ENCODE data around the gene TMEM98. TPM values are rescaled to one million over a fixed set of nuclear protein-coding genes. Genes with fewer than 3 reads are reported as not detected.

The TMEM98 gene
- total RNA-seq, 3 donors from 2014 or later = 56.4 to 175 (median 85.9) TPM

DNA sequence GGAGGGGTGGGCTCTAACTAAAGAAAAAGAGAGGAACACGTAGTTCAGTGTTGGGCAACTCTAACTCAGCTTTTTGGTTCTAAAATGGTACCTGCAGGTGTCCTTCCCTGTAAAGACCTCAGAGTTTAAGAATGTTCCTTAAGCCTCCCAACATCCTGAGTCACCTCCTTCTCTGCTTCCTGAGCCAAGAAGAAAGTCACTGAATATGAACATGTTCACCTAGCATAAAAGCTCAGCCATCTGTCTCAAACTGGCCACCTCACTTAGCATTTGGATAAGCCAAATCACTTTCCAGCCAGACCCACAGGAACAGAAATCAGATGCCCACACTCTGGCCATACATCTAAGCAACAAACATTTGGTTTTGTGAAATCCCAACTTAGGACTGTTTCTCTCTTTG lies 3.7 kb downstream of the TMEM98 start:
- Histone ChIP-seq H3K4me3 (no peak overlapping the region), H3K4me1 (ENCODE audit: low read depth) (peaks cover 7% of the 10 kb centered on the region), H3K36me3 (ENCODE audit: low read depth) (no peaks in the 10 kb centered on the region), H3K9me3 (no peaks in the 10 kb centered on the region)
- DNase-seq (no peak), ATAC-seq (no peak)
- intact Hi-C loops (cut with DNase I, micrococcal nuclease) = no loop called here
- TF ChIP-seq, protein P1, sequence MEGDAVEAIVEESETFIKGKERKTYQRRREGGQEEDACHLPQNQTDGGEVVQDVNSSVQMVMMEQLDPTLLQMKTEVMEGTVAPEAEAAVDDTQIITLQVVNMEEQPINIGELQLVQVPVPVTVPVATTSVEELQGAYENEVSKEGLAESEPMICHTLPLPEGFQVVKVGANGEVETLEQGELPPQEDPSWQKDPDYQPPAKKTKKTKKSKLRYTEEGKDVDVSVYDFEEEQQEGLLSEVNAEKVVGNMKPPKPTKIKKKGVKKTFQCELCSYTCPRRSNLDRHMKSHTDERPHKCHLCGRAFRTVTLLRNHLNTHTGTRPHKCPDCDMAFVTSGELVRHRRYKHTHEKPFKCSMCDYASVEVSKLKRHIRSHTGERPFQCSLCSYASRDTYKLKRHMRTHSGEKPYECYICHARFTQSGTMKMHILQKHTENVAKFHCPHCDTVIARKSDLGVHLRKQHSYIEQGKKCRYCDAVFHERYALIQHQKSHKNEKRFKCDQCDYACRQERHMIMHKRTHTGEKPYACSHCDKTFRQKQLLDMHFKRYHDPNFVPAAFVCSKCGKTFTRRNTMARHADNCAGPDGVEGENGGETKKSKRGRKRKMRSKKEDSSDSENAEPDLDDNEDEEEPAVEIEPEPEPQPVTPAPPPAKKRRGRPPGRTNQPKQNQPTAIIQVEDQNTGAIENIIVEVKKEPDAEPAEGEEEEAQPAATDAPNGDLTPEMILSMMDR (IDR thresholded peaks at IDR 0.05) = no peak

DNA sequence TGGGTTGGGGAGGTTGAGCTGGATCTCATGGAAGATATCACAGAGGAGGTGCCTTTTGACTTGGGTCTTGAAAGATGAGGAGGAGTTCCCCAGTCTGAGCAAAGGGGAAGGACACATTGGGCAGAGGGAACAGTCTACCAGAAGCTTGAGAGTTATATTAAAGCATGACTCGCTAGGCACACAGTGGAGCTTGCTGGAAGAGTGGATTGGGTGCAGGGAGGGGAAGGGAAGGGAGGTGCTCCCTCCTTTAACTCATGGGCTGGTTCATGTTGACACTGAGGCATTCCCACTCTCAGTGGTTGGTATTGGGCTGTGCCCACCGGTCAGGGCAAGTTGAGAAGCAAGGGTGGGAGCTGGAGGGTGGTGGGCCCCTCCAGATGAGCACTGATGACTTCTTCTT lies 5.9 kb downstream of the TMEM98 start:
- intact Hi-C loops (cut with DNase I, micrococcal nuclease) = no loop called here
- TF ChIP-seq, protein P1 (IDR thresholded peaks at IDR 0.05) = no peak
- no peak for DNase-seq
- Histone ChIP-seq H3K4me1 (ENCODE audit: low read depth) (peaks cover 3% of the 10 kb centered on the region), H3K36me3 (ENCODE audit: low read depth) (no peaks in the 10 kb centered on the region), H3K4me3 (no peak overlapping the region), H3K9me3 (no peaks in the 10 kb centered on the region)
- peak; percentile 47 for ATAC-seq

DNA sequence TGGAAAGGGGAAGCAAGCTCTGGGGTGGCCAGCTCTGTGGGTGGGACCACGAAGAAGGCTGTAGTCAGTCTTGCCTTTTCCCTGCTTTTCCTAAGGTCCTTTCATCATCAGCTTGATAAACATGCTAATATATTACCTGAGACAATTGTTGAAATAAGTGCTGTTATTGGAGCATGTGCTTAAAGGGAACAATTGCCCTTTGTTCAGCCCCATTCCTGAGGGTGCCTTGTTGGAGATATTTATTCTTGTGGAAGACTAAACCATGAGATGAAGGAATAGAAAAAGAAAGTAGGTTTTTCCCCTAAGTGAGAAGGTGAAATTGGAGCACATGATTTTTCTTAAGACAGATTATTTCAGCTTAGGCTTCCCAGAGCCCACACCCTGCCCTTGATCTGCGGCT lies 7.8 kb downstream of the TMEM98 start:
- ATAC-seq (no peak), DNase-seq (no peak)
- Histone ChIP-seq H3K4me1 (ENCODE audit: low read depth) (peaks cover 3% of the 10 kb centered on the region), H3K4me3 (no peak overlapping the region), H3K36me3 (ENCODE audit: low read depth) (no peaks in the 10 kb centered on the region), H3K9me3 (no peaks in the 10 kb centered on the region)
- TF ChIP-seq, protein P1 (IDR thresholded peaks at IDR 0.05) = no peak
- intact Hi-C loops (cut with DNase I, micrococcal nuclease) = no loop called here

DNA sequence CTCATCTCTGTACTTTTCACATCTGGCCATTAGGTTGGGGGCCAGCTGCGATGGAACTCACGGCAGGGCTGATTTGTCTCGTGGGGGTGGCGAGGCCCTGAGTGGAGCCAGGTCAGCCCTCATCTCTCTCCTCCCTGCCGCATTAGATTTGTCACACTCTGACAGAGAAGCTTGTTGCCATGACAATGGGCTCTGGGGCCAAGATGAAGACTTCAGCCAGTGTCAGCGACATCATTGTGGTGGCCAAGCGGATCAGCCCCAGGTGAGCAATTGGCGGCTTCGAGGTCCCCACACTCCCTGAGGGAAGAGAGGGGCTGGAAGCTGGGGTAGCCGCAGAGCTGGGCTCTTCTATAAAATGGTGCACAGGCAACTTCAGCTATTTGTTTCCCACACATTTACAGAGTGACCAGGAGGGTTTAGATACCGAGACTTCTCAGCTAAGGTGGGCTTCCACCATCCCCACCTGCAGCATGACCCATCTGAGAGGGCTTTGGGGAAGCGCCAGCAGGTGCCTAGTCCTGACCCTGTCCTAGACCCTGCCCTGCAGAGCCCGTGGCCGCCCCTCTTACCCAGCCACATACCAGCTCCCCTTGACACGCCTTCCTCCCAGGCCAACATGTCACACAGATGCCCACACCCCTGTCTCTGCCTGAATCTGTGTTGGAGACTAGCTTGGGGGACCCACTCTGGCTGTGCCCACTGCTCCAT lies 8.4 kb downstream of the TMEM98 start:
- Histone ChIP-seq H3K4me1 (ENCODE audit: low read depth) (peaks cover 3% of the 10 kb centered on the region), H3K36me3 (ENCODE audit: low read depth) (no peaks in the 10 kb centered on the region), H3K9me3 (no peaks in the 10 kb centered on the region), H3K4me3 (no peak overlapping the region)
- no peak for DNase-seq
- intact Hi-C loops (cut with DNase I, micrococcal nuclease) = no loop called here
- no peak for ATAC-seq
- TF ChIP-seq, protein P1 (IDR thresholded peaks at IDR 0.05) = no peak

DNA sequence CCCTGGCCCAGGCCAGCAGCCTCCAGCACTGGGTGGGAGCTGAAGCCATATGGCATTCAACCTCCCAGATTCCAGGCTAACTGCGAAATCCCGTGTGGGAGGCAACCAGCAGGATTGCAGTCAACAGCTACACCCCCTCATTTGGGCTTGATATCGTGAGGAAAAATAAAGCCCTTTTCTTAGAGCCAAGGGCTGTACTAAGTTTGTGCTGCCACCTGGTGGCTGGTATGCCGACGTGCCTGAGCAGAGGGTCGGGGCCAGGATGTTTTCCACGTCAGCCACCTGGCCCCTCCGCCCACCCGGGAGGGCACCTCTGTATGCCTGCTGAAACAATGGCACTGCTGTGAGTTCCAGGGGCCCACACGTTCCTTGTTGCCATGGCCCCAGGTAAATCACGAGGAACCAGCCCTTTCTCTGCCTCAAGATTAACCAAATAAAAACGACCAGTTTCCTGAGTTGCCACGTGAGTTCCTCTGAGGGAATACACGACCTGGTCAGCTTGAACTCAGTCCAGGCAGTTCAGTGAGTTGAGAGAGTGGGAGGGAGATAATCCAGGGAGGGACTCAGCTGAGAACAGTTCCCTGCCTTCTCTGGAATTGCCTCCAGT lies 9.0 kb downstream of the TMEM98 start:
- peak; percentile 64 to 85 (median 77) for DNase-seq
- H3K36me3 ChIP-seq (ENCODE audit: low read depth) = no peaks in the 10 kb centered on the region
- intact Hi-C loops (cut with DNase I, micrococcal nuclease) = no loop called here
- peak; percentile 79 for ATAC-seq
- H3K4me1 ChIP-seq (ENCODE audit: low read depth) = peaks cover 5% of the 10 kb centered on the region
- TF ChIP-seq, protein P1 (IDR thresholded peaks at IDR 0.05) = peak; percentile 75
- no peaks in the 10 kb centered on the region for H3K9me3 ChIP-seq
- H3K4me3 ChIP-seq = no peak overlapping the region
